Common myeloid progenitor, CD34-positive (primary cell): ENCODE results near the gene MARCHF6.

ENCODE experiments used
- CTCF ChIA-PET: fragments of 350-600 bp; sonication (Branson Sonifier 250); formaldehyde crosslinking; loops from one replicate; lab custom pipeline; 2021; ENCODE audit warnings: antibody characterized with exemption; lab: Charles Lee
- POLR2A ChIA-PET: fragments of 350-600 bp; sonication (Branson Sonifier 250); formaldehyde crosslinking; loops from one replicate; lab custom pipeline; 2021; ENCODE audit warnings: antibody characterized with exemption; lab: Charles Lee
- DNase-seq, 3 donors: peaks; one replicate each; pipeline versions ENCODE4 v3.0.0 to v3.0.0-alpha.2; 2013
- H3K27ac ChIP-seq, 2 experiments: 1 replicate in 1 of 2; 2 replicates in 1 of 2; pipeline ENCODE4 v1.7.0; 2013; ENCODE audit warnings: inconsistent platforms in 2 of 2, low read length in 2 of 2, mild to moderate bottlenecking in 2 of 2, low read depth in 1 of 2, moderate library complexity in 1 of 2; ENCODE audit not compliant: severe bottlenecking in 2 of 2, insufficient read depth in 1 of 2, poor library complexity in 1 of 2
- H3K27me3 ChIP-seq, 5 experiments: replicated peaks in 2 of 5; 1 replicate in 3 of 5; 2 replicates in 2 of 5; pipeline versions ENCODE4 v1.6.1 to v1.7.0; 2013; ENCODE audit warnings: low read length in 4 of 5, mild to moderate bottlenecking in 2 of 5, moderate library complexity in 2 of 5, inconsistent platforms in 1 of 5; ENCODE audit not compliant: insufficient read depth in 5 of 5, control insufficient read depth in 4 of 5
- H3K36me3 ChIP-seq, 4 experiments: 1 replicate in 2 of 4; 2 replicates in 2 of 4; pipeline versions ENCODE4 v1.6.1 to v1.7.0; 2013; ENCODE audit warnings: low read length in 3 of 4, control low read depth in 1 of 4, mild to moderate bottlenecking in 1 of 4; ENCODE audit not compliant: control insufficient read depth in 4 of 4, insufficient read depth in 4 of 4
- H3K4me1 ChIP-seq, 4 experiments: 1 replicate in 3 of 4; 2 replicates in 1 of 4; pipeline versions ENCODE4 v1.6.1 to v1.7.1; 2013; ENCODE audit warnings: low read length in 3 of 4, mild to moderate bottlenecking in 3 of 4, control low read depth in 1 of 4, inconsistent platforms in 1 of 4, moderate library complexity in 1 of 4; ENCODE audit not compliant: control insufficient read depth in 4 of 4, insufficient read depth in 4 of 4; ENCODE audit errors: control extremely low read depth in 1 of 4
- H3K4me3 ChIP-seq, 7 experiments: 1 replicate in 4 of 7; 2 replicates in 3 of 7; pipeline versions ENCODE4 v1.5.1 to v1.7.0; 2013; ENCODE audit warnings: mild to moderate bottlenecking in 7 of 7, low read length in 6 of 7, moderate library complexity in 6 of 7, inconsistent platforms in 2 of 7, low read depth in 2 of 7, control low read depth in 1 of 7; ENCODE audit not compliant: insufficient read depth in 4 of 7, control insufficient read depth in 1 of 7; ENCODE audit errors: extremely low read depth in 1 of 7
- H3K9me3 ChIP-seq, 5 experiments: 1 replicate in 4 of 5; 2 replicates in 1 of 5; pipeline versions ENCODE4 v1.6.1 to v1.7.1; 2013; ENCODE audit warnings: low read length in 4 of 5, mild to moderate bottlenecking in 2 of 5, inconsistent platforms in 1 of 5, low read depth in 1 of 5, moderate library complexity in 1 of 5; ENCODE audit not compliant: control insufficient read depth in 4 of 5, insufficient read depth in 2 of 5; ENCODE audit errors: control extremely low read depth in 1 of 5
- WGBS: methylation state at CpG from one replicate; pipeline ENCODE4 v1.1.5; 2013; ENCODE audit not compliant: insufficient coverage; 5-methylcytosine and 5-hydroxymethylcytosine counted together

Gene MARCHF6

DNA sequence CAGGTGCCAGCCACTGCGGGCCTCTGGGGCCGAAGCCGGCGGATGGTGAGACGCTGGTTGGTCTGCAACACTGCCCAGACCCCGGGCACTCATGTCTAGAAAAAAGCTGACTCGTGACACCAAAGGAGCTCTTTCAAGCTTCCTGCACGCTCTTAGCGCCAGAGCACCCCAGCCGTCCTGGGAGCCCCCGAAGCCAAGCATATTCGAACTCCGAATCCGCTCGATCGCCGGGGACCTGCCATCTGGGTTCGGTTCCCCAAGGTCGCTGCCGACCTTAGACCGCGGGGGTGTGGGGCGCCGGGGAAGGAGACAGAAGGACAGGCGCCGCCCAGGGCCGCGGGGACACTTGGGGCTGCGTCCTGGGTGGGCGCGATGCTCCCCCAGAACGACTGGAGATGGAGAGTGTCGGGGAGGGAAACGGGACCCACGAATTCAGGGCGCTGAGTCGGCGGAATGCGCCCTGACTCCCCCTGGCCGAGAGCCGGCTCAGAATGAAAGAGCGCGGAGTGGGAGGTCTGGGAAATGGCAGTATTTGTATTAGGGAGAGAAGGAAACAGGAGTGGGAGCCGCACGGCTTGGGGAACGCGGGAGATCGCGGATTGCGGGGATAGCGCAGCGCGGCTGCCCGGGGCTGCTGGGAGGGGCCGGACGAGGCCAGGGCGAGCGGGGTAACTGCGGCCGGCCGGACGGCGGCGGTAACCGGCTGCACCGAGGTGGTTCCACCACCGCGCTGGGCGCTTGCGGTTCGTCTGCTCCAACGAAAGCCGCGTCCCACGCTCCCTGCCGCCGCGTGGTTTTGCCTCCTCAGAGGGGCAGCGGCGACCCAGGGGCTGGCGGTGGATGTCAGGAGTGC, 20.1 kb upstream of the MARCHF6 start:
- CTCF ChIA-PET = no interaction called here
- no peaks in the 10 kb centered on the region for H3K9me3 ChIP-seq
- peak in 1 of 3 donors; percentile 55 for DNase-seq
- H3K4me1 ChIP-seq = peaks cover 0 to 22% (median 13%) of the 10 kb centered on the region in 4 experiments
- H3K36me3 ChIP-seq = no peaks in the 10 kb centered on the region
- H3K27me3 ChIP-seq = peaks cover 0 to 35% (median 6%) of the 10 kb centered on the region in 5 experiments
- H3K27ac ChIP-seq = no peak overlapping the region
- 2% methylated on average over 43 of the region's 81 CpGs for WGBS
- POLR2A ChIA-PET = interaction anchor here (1.1 kb wide), 1 partner anchor 19 kb away, joined by 4 read pairs; no protein-coding TSS in a partner anchor
- peak overlapping the region; percentile 52 to 84 (median 67) for H3K4me3 ChIP-seq

DNA sequence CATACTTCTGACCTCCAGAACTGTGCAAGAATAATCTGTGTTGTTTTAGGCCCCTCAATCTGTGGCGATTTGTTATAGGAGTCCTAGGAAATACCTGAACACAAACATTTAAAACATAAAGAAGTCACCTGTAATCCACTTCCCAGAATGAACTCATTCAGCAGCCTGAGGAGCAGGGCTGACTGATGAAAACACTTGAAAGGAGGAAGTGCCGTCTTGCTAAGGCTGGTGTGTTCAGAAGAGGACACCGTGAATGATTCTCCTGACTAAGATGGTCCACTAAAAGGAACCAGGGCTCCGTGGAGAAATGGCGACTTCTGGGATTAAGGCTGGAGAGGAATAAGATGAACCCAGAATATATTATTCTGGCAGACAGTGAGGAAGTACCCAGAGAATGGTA, 18.7 kb upstream of the MARCHF6 start:
- POLR2A ChIA-PET = no interaction called here
- Histone ChIP-seq H3K36me3 (no peaks in the 10 kb centered on the region), H3K27me3 (peaks cover 0 to 35% (median 6%) of the 10 kb centered on the region in 5 experiments), H3K9me3 (no peaks in the 10 kb centered on the region), H3K4me1 (peaks cover 0 to 25% (median 15%) of the 10 kb centered on the region in 4 experiments), H3K4me3 (no peak overlapping the region), H3K27ac (no peak overlapping the region)
- WGBS = 22% methylated on average over 4 of the region's 5 CpGs
- CTCF ChIA-PET = interaction anchor here (0.6 to 1.0 kb wide), 3 partner anchors 26 to 51 kb away, joined by 3 read pairs; no protein-coding TSS in a partner anchor
- DNase-seq = no peak

DNA sequence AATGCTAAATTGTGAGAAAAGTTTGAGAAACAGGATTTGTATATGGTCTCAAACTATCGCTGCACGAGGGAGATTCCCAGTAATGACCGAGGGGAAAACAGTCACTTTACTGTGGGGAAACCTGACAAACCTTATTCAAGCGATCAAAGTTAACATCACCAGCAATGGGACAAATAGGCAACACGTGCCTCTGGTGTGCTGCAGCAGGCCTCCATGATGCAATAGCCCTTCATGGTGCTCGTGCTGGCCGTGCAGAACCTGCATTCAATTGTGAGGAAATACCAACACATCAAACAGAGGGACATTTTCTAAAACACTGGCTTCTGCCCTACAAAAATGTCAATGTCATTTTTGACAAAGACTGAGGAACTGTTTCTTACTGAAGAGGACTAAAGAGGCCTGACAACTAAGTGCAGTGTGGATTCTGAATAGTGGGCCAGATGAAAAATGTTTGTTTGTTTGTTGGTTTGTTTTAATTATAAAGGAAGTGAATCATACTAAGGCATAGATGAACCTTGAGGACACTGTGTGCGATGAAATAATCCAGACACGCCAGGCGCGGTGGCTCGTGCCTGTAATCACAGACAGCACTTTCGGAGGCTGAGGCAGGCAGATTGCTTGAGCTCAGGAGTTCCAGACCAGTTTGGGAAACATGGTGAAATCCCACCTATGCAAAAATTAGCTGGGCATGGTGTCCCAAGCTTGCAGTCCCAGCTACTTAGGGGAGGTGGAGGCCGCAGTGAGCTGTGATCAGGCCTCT, 17.6 kb upstream of the MARCHF6 start:
- H3K4me1 ChIP-seq = peaks cover 0 to 35% (median 22%) of the 10 kb centered on the region in 4 experiments
- no peak overlapping the region for H3K27ac ChIP-seq
- no peak overlapping the region for H3K4me3 ChIP-seq
- 97% methylated on average over 14 of the region's 14 CpGs for WGBS
- H3K9me3 ChIP-seq = no peaks in the 10 kb centered on the region
- no peak for DNase-seq
- H3K36me3 ChIP-seq = no peaks in the 10 kb centered on the region
- ChIA-PET CTCF (interaction anchor here (1.0 kb wide), 2 partner anchors 27 to 52 kb away, joined by 3 read pairs; no protein-coding TSS in a partner anchor), POLR2A (no interaction called here)
- peaks cover 0 to 31% (median 6%) of the 10 kb centered on the region in 5 experiments for H3K27me3 ChIP-seq

DNA sequence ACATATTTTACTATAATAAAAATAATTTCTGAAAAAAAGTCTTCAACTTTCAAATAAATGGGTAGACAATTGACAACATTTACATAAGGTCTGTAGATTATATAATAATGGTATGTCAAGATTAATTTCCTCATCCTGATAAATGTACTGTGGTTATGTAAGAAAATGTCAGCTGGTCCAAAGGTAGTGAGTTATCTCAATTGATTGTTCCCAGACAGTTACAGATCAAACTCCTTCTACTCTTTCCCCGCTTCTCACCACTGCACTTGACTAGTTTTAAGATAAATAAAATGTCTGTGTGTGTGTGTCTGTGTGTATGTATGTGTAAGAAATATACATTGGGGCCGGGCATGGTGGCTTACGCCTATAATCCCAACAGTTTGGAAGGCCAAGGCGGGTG, 16.4 kb upstream of the MARCHF6 start:
- 100% methylated on average over 3 of the region's 4 CpGs for WGBS

DNA sequence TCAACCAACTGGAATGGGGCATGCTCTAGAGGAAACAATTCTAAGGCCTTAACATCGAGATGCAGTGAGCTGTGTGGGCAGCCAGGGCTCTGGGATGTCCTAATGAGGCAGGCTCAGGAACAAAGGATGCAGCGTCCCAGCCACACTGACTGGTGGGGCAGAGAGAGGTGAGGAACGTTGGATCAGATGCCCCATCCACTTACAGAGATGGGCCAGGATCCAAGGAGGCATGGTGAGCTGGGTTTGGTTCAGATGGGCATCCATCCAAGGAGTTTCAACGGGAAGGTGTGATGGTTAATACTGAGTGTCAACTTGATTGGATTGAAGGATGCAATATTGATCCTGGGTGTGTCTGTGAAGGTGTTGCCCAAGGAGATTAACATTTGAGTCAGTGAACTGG, 15.5 kb upstream of the MARCHF6 start:
- Histone ChIP-seq H3K4me1 (peaks cover 0 to 35% (median 21%) of the 10 kb centered on the region in 4 experiments), H3K36me3 (no peaks in the 10 kb centered on the region), H3K9me3 (no peaks in the 10 kb centered on the region), H3K27ac (no peak overlapping the region), H3K4me3 (no peak overlapping the region), H3K27me3 (peaks cover 0 to 14% (median 0%) of the 10 kb centered on the region in 5 experiments)
- POLR2A ChIA-PET = no interaction called here
- CTCF ChIA-PET = interaction anchor here (1.2 to 1.4 kb wide), 2 partner anchors 12 to 84 kb away, joined by 3 to 4 read pairs; no protein-coding TSS in a partner anchor
- no peak for DNase-seq
- WGBS = 98% methylated on average over 4 of the region's 4 CpGs

More for the DNA sequence above, 16.4 kb upstream of the MARCHF6 start:
- H3K9me3 ChIP-seq = no peaks in the 10 kb centered on the region
- H3K27me3 ChIP-seq = peaks cover 0 to 21% (median 2%) of the 10 kb centered on the region in 5 experiments
- H3K4me1 ChIP-seq = peaks cover 0 to 37% (median 23%) of the 10 kb centered on the region in 4 experiments
- no peak for DNase-seq
- no peak overlapping the region for H3K4me3 ChIP-seq
- CTCF ChIA-PET = interaction anchor here (1.2 kb wide), 1 partner anchor 11 kb away, joined by 4 read pairs; no protein-coding TSS in a partner anchor
- no peaks in the 10 kb centered on the region for H3K36me3 ChIP-seq
- POLR2A ChIA-PET = no interaction called here
- no peak overlapping the region for H3K27ac ChIP-seq

DNA sequence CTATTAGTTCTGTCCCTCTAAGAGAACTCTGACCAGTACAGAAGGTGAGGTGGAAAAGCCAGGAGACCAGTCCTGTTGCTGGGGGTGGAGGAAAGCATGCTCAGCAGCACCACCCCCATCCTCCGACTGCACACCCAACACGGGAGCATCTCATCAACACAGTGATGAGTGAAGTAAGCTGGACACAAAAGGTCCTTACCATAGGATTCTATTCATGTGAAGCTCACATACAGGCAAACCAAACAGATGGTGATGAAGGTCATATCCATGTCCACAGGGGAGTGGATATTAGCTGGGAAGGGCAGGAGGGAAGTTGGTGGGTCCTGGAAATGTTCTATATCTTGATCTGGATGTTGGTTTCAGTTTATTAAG, 14.8 kb upstream of the MARCHF6 start:
- peaks cover 0 to 7% (median 0%) of the 10 kb centered on the region in 5 experiments for H3K27me3 ChIP-seq
- DNase-seq = no peak
- 100% methylated on average over 1 of the region's 2 CpGs for WGBS
- POLR2A ChIA-PET = no interaction called here
- H3K27ac ChIP-seq = no peak overlapping the region
- peaks cover 0 to 28% (median 15%) of the 10 kb centered on the region in 4 experiments for H3K4me1 ChIP-seq
- CTCF ChIA-PET = interaction anchor here (1.2 to 1.4 kb wide), 2 partner anchors 13 to 83 kb away, joined by 3 to 4 read pairs; no protein-coding TSS in a partner anchor
- H3K9me3 ChIP-seq = no peaks in the 10 kb centered on the region
- H3K36me3 ChIP-seq = no peaks in the 10 kb centered on the region
- no peak overlapping the region for H3K4me3 ChIP-seq
